SK-N-SH (cell line): ENCODE data around the gene WASHC3. TPM values are rescaled to one million over a fixed set of nuclear protein-coding genes. Genes with fewer than 3 reads are reported as not detected.
A peak's percentile ranks its signal among the peaks of the same experiment; 100 is the strongest.
"Not testable (repeated sequence)": the region's sequence is repeated elsewhere in the genome, so short reads cannot be mapped to it uniquely, and the experiment has no call there.

Experiments used
- CTCF ChIA-PET: fragments of 300-600, 350-600 bp; formaldehyde crosslinking; extraction: SDS; loops from one replicate; lab custom pipeline; 2021; lab: Yijun Ruan, JAX
- POLR2A ChIA-PET: fragments of 350-600 bp; sonication (Branson Sonifier 250); formaldehyde crosslinking; extraction: SDS; loops from one replicate; lab custom pipeline; 2020; ENCODE audit warnings: antibody characterized with exemption, inconsistent platforms; lab: Yijun Ruan, JAX
- DNase-seq: peaks from one replicate; pipeline ENCODE4 v3.0.0; 2012
- H2AFZ ChIP-seq: fragments of 200-600 bp; sonication (generic); 2 replicates; pipeline ENCODE4 v1.8.1; 2016; ENCODE audit warnings: antibody characterized with exemption, mild to moderate bottlenecking, low read depth
- H3F3A ChIP-seq: fragments of 200-600 bp; sonication (generic); replicated peaks from 2 replicates; pipeline ENCODE3; 2016; ENCODE audit warnings: antibody characterized with exemption, mild to moderate bottlenecking; ENCODE audit not compliant: insufficient read depth
- H3K27ac ChIP-seq, 2 experiments: fragments of 200-500 bp in 1 of 2; fragments of 200-600 bp in 1 of 2; sonication (Bioruptor generic) in 1 of 2; sonication (generic), shearing (Covaris generic) in 1 of 2; 2 replicates each; pipeline versions ENCODE4 v1.5.1 to v1.6.1; 2014 to 2016; ENCODE audit warnings: low read depth in 2 of 2, inconsistent platforms in 1 of 2, low read length in 1 of 2, mild to moderate bottlenecking in 1 of 2, mixed read lengths in 1 of 2
- H3K27me3 ChIP-seq: fragments of 200-600 bp; sonication (generic), shearing (Covaris generic); 2 replicates; pipeline ENCODE4 v1.6.1; 2016; ENCODE audit warnings: mixed run types; ENCODE audit not compliant: insufficient read depth
- H3K36me3 ChIP-seq, 2 experiments: fragments of 200-500 bp in 1 of 2; fragments of 200-600 bp in 1 of 2; sonication (Bioruptor generic) in 1 of 2; sonication (generic) in 1 of 2; replicated peaks in 1 of 2; 2 replicates each; pipeline versions ENCODE3 to v1.5.1; 2014 to 2016; ENCODE audit warnings: low read length in 1 of 2, mild to moderate bottlenecking in 1 of 2; ENCODE audit not compliant: insufficient read depth in 2 of 2, control insufficient read depth in 1 of 2
- H3K4me1 ChIP-seq, 2 experiments: fragments of 200-500 bp in 1 of 2; fragments of 200-600 bp in 1 of 2; sonication (Bioruptor generic) in 1 of 2; sonication (generic), shearing (Covaris generic) in 1 of 2; 2 replicates each; pipeline versions ENCODE4 v1.5.1 to v1.6.1; 2014 to 2016; ENCODE audit warnings: low read depth in 1 of 2, low read length in 1 of 2, mixed run types in 1 of 2; ENCODE audit not compliant: insufficient read depth in 2 of 2, control insufficient read depth in 1 of 2
- H3K4me2 ChIP-seq: fragments of 200-600 bp; sonication (generic), shearing (Covaris generic); 2 replicates; pipeline ENCODE4 v1.6.1; 2017; ENCODE audit warnings: mixed run types
- H3K4me3 ChIP-seq, 2 experiments: fragments of 200-500 bp in 1 of 2; fragments of 200-600 bp in 1 of 2; sonication (Bioruptor generic) in 1 of 2; sonication (generic), shearing (Covaris generic) in 1 of 2; 2 replicates each; pipeline versions ENCODE4 v1.5.1 to v1.8.1; 2014 to 2016; ENCODE audit warnings: low read depth in 2 of 2, inconsistent platforms in 1 of 2, low read length in 1 of 2, mild to moderate bottlenecking in 1 of 2, mixed read lengths in 1 of 2, moderate library complexity in 1 of 2
- H3K79me2 ChIP-seq: fragments of 200-600 bp; sonication (generic); 2 replicates; pipeline ENCODE4 v1.8.1; 2017; ENCODE audit warnings: mild to moderate bottlenecking; ENCODE audit not compliant: insufficient read depth
- H3K9ac ChIP-seq: fragments of 200-600 bp; sonication (generic); 2 replicates; pipeline ENCODE4 v1.6.1; 2017; ENCODE audit warnings: mixed run types
- H3K9me2 ChIP-seq: fragments of 200-600 bp; sonication (generic); 2 replicates; pipeline ENCODE4 v1.6.1; 2017; ENCODE audit warnings: mixed run types
- H3K9me3 ChIP-seq: fragments of 200-600 bp; sonication (generic); 2 replicates; pipeline ENCODE4 v1.6.1; 2017; ENCODE audit warnings: mixed run types, mild to moderate bottlenecking, moderate library complexity
- H4K20me1 ChIP-seq: fragments of 200-600 bp; sonication (generic); 2 replicates; pipeline ENCODE4 v1.6.1; 2017; ENCODE audit warnings: mild to moderate bottlenecking, mixed run types; ENCODE audit not compliant: insufficient read depth
- CHD2 ChIP-seq: fragments of 150-350 bp; IDR thresholded peaks from 2 replicates; pipeline ENCODE4 v1.6.1; 2018; ENCODE audit warnings: low read length; ENCODE audit not compliant: partially characterized antibody
- EZH2phosphoT487 ChIP-seq: fragments of 200-600 bp; sonication (generic); IDR thresholded peaks from 2 replicates; pipeline ENCODE4 v1.6.1; 2017; ENCODE audit warnings: low read depth, mixed run types, mild to moderate bottlenecking, antibody characterized with exemption, moderate library complexity, borderline replicate concordance
- RXRA ChIP-seq: IDR thresholded peaks from 2 replicates; pipeline ENCODE4 v1.4.0; 2012; ENCODE audit warnings: low read depth, mild to moderate bottlenecking, borderline replicate concordance
- TCF12 ChIP-seq: IDR thresholded peaks from 2 replicates; pipeline ENCODE4 v1.4.0; 2012
- WGBS: methylation state at CpG from one replicate; pipeline ENCODE4 v1.1.6; 2017; ENCODE audit warnings: low lambda C conversion rate; 5-methylcytosine and 5-hydroxymethylcytosine counted together
- polyA plus RNA-seq, 3 experiments: library from polyadenylated mRNA; depleted of rRNA; stranded (reverse); fragments of >200 nt; gene quantifications; 2 replicates each; pipeline ENCODE4 v1.2.3, GENCODE V29; 2012
- TF ChIP-seq, protein P1 (sequence below): IDR thresholded peaks from 2 replicates; pipeline ENCODE4; 2012

Gene WASHC3
- polyA plus RNA-seq, 1 of the 3 experiments (the other 2 are of a cell fraction) = 28.5 TPM

DNA sequence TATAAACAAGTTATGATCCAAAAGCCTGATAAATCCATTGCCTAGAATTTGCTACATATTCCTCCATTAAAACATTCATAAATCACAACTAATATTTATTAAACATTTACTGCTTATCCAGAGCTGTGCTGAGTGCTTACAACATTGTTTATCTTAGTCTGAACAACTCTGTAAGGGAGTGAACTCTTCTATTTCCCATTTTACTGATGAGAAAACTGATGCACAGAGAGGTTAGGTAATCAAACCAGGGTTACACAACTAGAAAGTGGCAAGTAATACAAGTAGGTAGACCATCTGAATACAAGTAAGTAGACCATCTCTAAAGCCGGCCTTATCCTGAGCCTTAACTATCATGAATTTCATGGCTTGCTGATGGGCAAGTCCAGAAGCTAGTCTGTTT lies 39.5 kb downstream of the WASHC3 start:
- no peak overlapping the region for H3K4me2 ChIP-seq
- DNase-seq = no peak
- H3K9ac ChIP-seq = no peak overlapping the region
- H3K79me2 ChIP-seq = no peaks in the 10 kb centered on the region
- H3K4me1 ChIP-seq = no peaks in the 10 kb centered on the region; a peak in 1 of 4 replicates
- no peaks in the 10 kb centered on the region for H3F3A ChIP-seq
- H3K9me2 ChIP-seq = no peaks in the 10 kb centered on the region
- 94% methylated on average over 1 of the region's 1 CpG for WGBS
- no peak overlapping the region for H2AFZ ChIP-seq
- ChIA-PET CTCF (interaction anchor here (1.4 kb wide), 1 partner anchor 14 kb away, joined by 4 read pairs; no protein-coding TSS in a partner anchor), POLR2A (no interaction called here)
- H3K27me3 ChIP-seq = no peaks in the 10 kb centered on the region
- no peaks in the 10 kb centered on the region for H3K9me3 ChIP-seq
- H3K36me3 ChIP-seq = peaks cover 5 to 33% of the 10 kb centered on the region in 2 experiments
- no peak overlapping the region for H3K4me3 ChIP-seq
- no peak for TF ChIP-seq EZH2phosphoT487
- H4K20me1 ChIP-seq = no peaks in the 10 kb centered on the region
- H3K27ac ChIP-seq = no peak overlapping the region

DNA sequence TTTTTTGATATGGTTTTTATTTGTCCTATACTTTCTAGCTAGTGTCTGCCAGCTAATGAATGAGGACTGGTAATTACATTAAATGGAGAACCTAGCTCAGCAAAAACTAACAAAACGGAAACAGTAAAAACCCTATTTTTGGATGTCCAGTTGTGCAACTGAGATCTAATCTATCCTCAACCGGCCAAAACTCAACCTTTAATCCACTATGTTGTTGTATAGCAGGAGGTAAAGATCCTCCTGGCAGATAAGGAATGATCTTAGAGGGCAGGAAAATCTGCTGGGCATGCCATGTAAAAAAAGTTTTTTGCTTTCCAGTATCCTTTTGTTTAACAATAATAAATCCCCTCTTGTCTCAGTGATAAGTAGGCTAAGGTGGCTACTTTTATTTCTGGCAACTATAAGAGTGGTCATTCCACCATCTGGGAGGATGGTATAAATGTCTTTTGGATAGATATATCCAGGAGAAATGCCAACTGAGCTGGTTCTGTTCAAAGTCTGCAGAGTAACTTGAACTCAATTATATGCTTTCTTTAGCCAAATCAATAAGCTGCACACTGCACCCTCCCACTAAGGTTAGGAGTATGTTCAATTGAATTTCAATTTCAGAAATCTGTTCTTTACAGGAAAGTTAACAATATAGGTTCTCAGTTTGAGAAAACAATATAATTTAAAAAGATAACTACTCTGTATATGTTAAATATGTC lies 40.1 kb downstream of the WASHC3 start:
- Histone ChIP-seq H2AFZ (no peak overlapping the region), H3K4me3 (no peak overlapping the region), H3K27ac (no peak overlapping the region), H3K9me2 (no peaks in the 10 kb centered on the region), H4K20me1 (no peaks in the 10 kb centered on the region), H3K4me1 (no peaks in the 10 kb centered on the region; a peak in 1 of 4 replicates), H3K27me3 (no peaks in the 10 kb centered on the region), H3K9me3 (no peaks in the 10 kb centered on the region), H3K36me3 (peaks cover 5 to 33% of the 10 kb centered on the region in 2 experiments), H3K79me2 (no peaks in the 10 kb centered on the region), H3F3A (no peaks in the 10 kb centered on the region), H3K4me2 (no peak overlapping the region)
- CTCF ChIA-PET = no interaction called here
- 41% methylated on average over 2 of the region's 2 CpGs for WGBS
- no peak for DNase-seq
- POLR2A ChIA-PET = no interaction called here
- no peak for TF ChIP-seq RXRA
- TF ChIP-seq TCF12 = peak; percentile 13; the same call in 1 of the 2 replicates
- TF ChIP-seq CHD2 = no peak
- TF ChIP-seq, protein P1, sequence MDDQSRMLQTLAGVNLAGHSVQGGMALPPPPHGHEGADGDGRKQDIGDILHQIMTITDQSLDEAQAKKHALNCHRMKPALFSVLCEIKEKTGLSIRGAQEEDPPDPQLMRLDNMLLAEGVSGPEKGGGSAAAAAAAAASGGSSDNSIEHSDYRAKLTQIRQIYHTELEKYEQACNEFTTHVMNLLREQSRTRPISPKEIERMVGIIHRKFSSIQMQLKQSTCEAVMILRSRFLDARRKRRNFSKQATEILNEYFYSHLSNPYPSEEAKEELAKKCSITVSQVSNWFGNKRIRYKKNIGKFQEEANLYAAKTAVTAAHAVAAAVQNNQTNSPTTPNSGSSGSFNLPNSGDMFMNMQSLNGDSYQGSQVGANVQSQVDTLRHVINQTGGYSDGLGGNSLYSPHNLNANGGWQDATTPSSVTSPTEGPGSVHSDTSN = no peak
- TF ChIP-seq, all 33 proteins: peak for 1
- no peak overlapping the region for H3K9ac ChIP-seq

DNA sequence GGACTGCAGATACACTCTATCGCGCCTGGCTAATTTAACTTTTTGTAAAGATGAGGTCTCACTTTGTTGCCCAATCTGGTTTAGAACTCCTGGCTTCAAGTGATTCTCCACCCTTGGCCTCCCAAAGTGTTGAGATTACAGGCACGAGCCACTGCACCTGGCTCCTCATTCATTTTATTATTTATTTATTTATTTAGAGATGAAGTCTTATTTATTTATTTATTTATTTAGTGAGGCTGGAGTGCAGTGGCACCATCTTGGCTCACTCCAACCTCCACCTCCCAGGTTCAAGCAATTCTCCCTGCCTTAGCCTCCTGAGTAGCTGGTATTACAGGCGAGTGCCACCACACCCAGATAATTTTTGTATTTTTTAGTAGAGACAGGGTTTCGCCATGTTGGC lies 43.2 kb downstream of the WASHC3 start:
- H3F3A ChIP-seq, CTCF ChIA-PET, H3K4me2 ChIP-seq, H3K9ac ChIP-seq, H2AFZ ChIP-seq, H3K4me1 ChIP-seq, DNase-seq, H3K4me3 ChIP-seq, H3K27ac ChIP-seq, POLR2A ChIA-PET, H3K27me3 ChIP-seq, H4K20me1 ChIP-seq, H3K79me2 ChIP-seq, H3K9me2 ChIP-seq, H3K9me3 ChIP-seq: not testable (repeated sequence)
- 98% methylated on average over 5 of the region's 5 CpGs for WGBS
- peaks cover 3 to 18% of the 10 kb centered on the region in 2 experiments for H3K36me3 ChIP-seq
